DMS53 treated with DMSO at 0.1 percent for 48 hours (cell line): Measurements from ENCODE around the gene DIP2A.

ENCODE experiments used
- DNase-seq: peaks from one replicate; lab custom pipeline; 2025; ENCODE audit not compliant: unreplicated experiment; lab: John Stamatoyannopoulos, UW

The DIP2A gene

GRCh38 chr21:46458315-46459023 is at the start of gene DIP2A:
Gene DIP2A, plus strand, starts transcription at chr21:46458891. Its CDS starts 241 bp downstream, at chr21:46459132.
- DNase-seq: peak; percentile 85

GRCh38 chr21:46409641-46410406 is 48.9 kb upstream of the DIP2A start:
- DNase-seq: no peak

GRCh38 chr21:46410516-46410915 is 48.2 kb upstream of the DIP2A start:
- no peak for DNase-seq

- DNase-seq: no peak
These were observed 47.5 kb upstream of the DIP2A start for GRCh38 chr21:46411236-46411635.

- no peak for DNase-seq
These were observed 47.0 kb upstream of the DIP2A start for GRCh38 chr21:46411691-46412090.

GRCh38 chr21:46412521-46413364 is 45.9 kb upstream of the DIP2A start:
- DNase-seq: no peak

- no peak for DNase-seq
These were observed 45.4 kb upstream of the DIP2A start for GRCh38 chr21:46413365-46413696.

- no peak for DNase-seq
These were observed 43.8 kb upstream of the DIP2A start for GRCh38 chr21:46414965-46415275.

- DNase-seq: no peak
These were observed 42.1 kb upstream of the DIP2A start for GRCh38 chr21:46416551-46416950.

- DNase-seq: no peak
These were observed 40.3 kb upstream of the DIP2A start for GRCh38 chr21:46418265-46418946.

GRCh38 chr21:46420241-46421190 is 38.2 kb upstream of the DIP2A start:
- no peak for DNase-seq

- no peak for DNase-seq
These were observed 37.4 kb upstream of the DIP2A start for GRCh38 chr21:46421191-46421750.

GRCh38 chr21:46421756-46422555 is 36.7 kb upstream of the DIP2A start:
- no peak for DNase-seq

- no peak for DNase-seq
These were observed 36.0 kb upstream of the DIP2A start for GRCh38 chr21:46422636-46423241.

- DNase-seq: no peak
These were observed 35.1 kb upstream of the DIP2A start for GRCh38 chr21:46423546-46424038.

- no peak for DNase-seq
These were observed 34.6 kb upstream of the DIP2A start for GRCh38 chr21:46424039-46424591.

GRCh38 chr21:46424621-46425020 is 34.1 kb upstream of the DIP2A start:
- DNase-seq: no peak

GRCh38 chr21:46425041-46425440 is 33.6 kb upstream of the DIP2A start:
- DNase-seq: peak; percentile 64
